ENCODE measurements around the gene C5. TPM values are rescaled to one million over a fixed set of nuclear protein-coding genes. Genes with fewer than 3 reads are reported as not detected.

C5 gene
- total and polyA plus RNA-seq, 9 of the 15 experiments (the other 6 are each of a cell fraction or from before 2014, with no cell fraction given) = 0.08 to 0.91 (median 0.42) TPM

DNA sequence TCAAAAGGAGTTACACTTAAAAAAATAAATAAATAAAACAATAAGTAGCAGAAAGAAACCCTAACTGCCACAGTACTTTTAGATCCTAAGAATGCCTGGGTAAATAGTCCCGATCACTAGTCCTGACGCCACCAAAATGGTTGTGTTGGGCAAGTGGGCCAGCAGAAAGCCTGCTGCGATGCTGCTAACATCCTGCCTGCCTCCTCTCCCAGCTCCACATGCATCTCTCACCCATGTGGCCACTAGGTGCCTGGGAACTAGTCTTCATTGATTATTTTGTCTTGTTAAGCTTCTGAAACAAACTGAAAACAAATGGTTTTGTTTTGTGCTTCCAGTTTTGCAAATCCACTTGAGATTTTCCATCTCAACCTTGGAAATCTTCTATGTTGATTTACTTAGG lies 69.1 kb downstream of the C5 start:
- intact Hi-C loops (cut with micrococcal nuclease) (loop anchor here (5.0 to 10.0 kb wide), 6 partner anchors 139 to 414 kb away; partner anchors contain the start of gene PSMD5), in situ Hi-C loops (cut with MboI) (no loop called here)
- no peaks in the 10 kb centered on the region; the same call in 2 of the 3 replicates for H3K36me3 ChIP-seq (ENCODE audit: control insufficient read depth, insufficient read depth, low read length)
- H2AFZ ChIP-seq (ENCODE audit: low read depth, low read length) = peak overlapping the region; percentile 77
- DNase-seq (ENCODE audit: extremely low read depth in 1 of 4, low spot score in 3 of 4) = peak in 2 of 4 experiments; percentile 20 to 27
- H4K20me1 ChIP-seq (replicated peaks; ENCODE audit: control insufficient read depth, insufficient read depth, low read length) = no peaks in the 10 kb centered on the region
- peaks cover 0 to 17% of the 10 kb centered on the region in 2 experiments; a peak in 3 of 5 replicates for H3K4me1 ChIP-seq (replicated peaks in 1 of 2; ENCODE audit: control insufficient read depth in 2 of 2, insufficient read depth in 2 of 2, low read length in 2 of 2)
- no TSS peak for BruUV-seq (replicated peaks)
- H3K9me1 ChIP-seq (ENCODE audit: control insufficient read depth, insufficient read depth, low read length) = no peaks in the 10 kb centered on the region
- WGBS (ENCODE audit: insufficient coverage, low coverage, missing lambda C conversion rate) = 70% methylated on average over 3 of the region's 3 CpGs
- ChIA-PET POLR2A (interaction anchor here (1.0 to 1.4 kb wide), 5 partner anchors 11 to 225 kb away, joined by 3 to 4 read pairs (median 3); no protein-coding TSS in a partner anchor), CTCF (ENCODE audit: low intra/inter-chr PET ratio) (no interaction called here)
- H3K27ac ChIP-seq (ENCODE audit: extremely low read depth, low read depth, low read length) = no peak overlapping the region
- peak overlapping the region; percentile 55; the same call in 1 of the 2 replicates for H3K4me2 ChIP-seq (ENCODE audit: insufficient read depth, low read length)
- H3K9me3 ChIP-seq (replicated peaks; ENCODE audit: control insufficient read depth, insufficient read depth, low read depth, low read length) = no peaks in the 10 kb centered on the region
- peak; percentile 64 for ATAC-seq
- H3K4me3 ChIP-seq = no peak overlapping the region
- H3K79me2 ChIP-seq (ENCODE audit: control insufficient read depth, insufficient read depth, low read length) = no peaks in the 10 kb centered on the region
- FAIRE-seq = peak; percentile 57
- TF ChIP-seq HMBOX1 (IDR thresholded peaks at IDR 0.05) (peak; percentile 38; the same call in 1 of the 2 replicates), HIVEP1 (CRISPR knock-in tag; IDR thresholded peaks at IDR 0.05) (no peak), HINFP (tag; conservative IDR thresholded peaks at IDR 0.05; ENCODE audit: low read depth) (no peak), MAFG (tag; conservative IDR thresholded peaks at IDR 0.05) (no peak), TCF7 (IDR thresholded peaks at IDR 0.05; ENCODE audit: borderline replicate concordance) (no peak), ZNF280A (IDR thresholded peaks at IDR 0.05; ENCODE audit: low read depth, partially characterized antibody) (no peak), IRF2 (CRISPR knock-in tag; IDR thresholded peaks at IDR 0.05) (no peak), PHTF2 (CRISPR knock-in tag; IDR thresholded peaks at IDR 0.05) (no peak), XRCC5 (IDR thresholded peaks at IDR 0.05; ENCODE audit: low read depth, low read length) (no peak), ZNF584 (CRISPR knock-in tag; IDR thresholded peaks at IDR 0.05; ENCODE audit: low read depth) (no peak), KAT8 (IDR thresholded peaks at IDR 0.05; ENCODE audit: low read depth) (no peak), NFATC3 (IDR thresholded peaks at IDR 0.05) (no peak)
- TF ChIP-seq, protein P1, sequence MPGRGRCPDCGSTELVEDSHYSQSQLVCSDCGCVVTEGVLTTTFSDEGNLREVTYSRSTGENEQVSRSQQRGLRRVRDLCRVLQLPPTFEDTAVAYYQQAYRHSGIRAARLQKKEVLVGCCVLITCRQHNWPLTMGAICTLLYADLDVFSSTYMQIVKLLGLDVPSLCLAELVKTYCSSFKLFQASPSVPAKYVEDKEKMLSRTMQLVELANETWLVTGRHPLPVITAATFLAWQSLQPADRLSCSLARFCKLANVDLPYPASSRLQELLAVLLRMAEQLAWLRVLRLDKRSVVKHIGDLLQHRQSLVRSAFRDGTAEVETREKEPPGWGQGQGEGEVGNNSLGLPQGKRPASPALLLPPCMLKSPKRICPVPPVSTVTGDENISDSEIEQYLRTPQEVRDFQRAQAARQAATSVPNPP (IDR thresholded peaks at IDR 0.05; ENCODE audit: borderline replicate concordance, insufficient read depth, insufficient read length) = no peak
- TF ChIP-seq, protein P2, sequence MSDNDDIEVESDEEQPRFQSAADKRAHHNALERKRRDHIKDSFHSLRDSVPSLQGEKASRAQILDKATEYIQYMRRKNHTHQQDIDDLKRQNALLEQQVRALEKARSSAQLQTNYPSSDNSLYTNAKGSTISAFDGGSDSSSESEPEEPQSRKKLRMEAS (CRISPR knock-in tag; IDR thresholded peaks at IDR 0.05) = peak; percentile 19; the same call in 1 of the 2 replicates
- TF ChIP-seq, protein P3, sequence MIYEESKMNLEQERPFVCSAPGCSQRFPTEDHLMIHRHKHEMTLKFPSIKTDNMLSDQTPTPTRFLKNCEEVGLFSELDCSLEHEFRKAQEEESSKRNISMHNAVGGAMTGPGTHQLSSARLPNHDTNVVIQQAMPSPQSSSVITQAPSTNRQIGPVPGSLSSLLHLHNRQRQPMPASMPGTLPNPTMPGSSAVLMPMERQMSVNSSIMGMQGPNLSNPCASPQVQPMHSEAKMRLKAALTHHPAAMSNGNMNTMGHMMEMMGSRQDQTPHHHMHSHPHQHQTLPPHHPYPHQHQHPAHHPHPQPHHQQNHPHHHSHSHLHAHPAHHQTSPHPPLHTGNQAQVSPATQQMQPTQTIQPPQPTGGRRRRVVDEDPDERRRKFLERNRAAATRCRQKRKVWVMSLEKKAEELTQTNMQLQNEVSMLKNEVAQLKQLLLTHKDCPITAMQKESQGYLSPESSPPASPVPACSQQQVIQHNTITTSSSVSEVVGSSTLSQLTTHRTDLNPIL (CRISPR knock-in tag; IDR thresholded peaks at IDR 0.05) = no peak
- no peak overlapping the region for H3K9ac ChIP-seq (ENCODE audit: insufficient read depth in 1 of 2, low read depth in 2 of 2, low read length in 2 of 2)
- H3K27me3 ChIP-seq (ENCODE audit: control insufficient read depth in 2 of 2, insufficient read depth in 2 of 2, low read length in 2 of 2) = no peaks in the 10 kb centered on the region
